GM10266 (cell line): ENCODE results near the gene TSPOAP1.

Source experiments
- DNase-seq: peaks from one replicate; pipeline ENCODE4 v3.0.0; 2012; ENCODE audit errors: extremely low spot score
- TF ChIP-seq, protein P1 (sequence below): IDR thresholded peaks from 2 replicates; pipeline ENCODE4 v1.5.1; 2012; ENCODE audit warnings: mild to moderate bottlenecking, low read depth; ENCODE audit not compliant: control insufficient read depth, insufficient read depth; ENCODE audit errors: missing control alignments

The TSPOAP1 gene

DNA sequence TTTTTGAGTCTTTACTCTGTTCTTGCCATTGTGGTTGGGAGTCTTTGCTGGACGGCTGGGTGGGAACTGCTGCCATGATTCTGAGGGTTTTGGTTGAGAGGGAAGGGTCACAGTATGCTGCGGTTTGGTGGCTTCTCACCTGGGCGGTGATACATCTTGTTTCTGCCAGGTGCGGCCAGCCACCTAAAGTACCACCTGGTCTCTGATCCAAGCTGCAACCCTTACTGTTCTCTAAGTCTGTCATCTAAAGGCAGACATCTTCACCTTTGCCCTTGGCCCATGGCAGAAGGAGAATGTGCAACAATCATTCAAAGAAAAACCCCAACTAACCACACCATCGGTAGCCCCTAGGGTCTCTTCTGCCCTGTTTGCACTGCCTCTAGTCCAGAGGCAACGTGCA is 28.3 kb downstream of the TSPOAP1 start:
- no peak for DNase-seq
- TF ChIP-seq, protein P1, sequence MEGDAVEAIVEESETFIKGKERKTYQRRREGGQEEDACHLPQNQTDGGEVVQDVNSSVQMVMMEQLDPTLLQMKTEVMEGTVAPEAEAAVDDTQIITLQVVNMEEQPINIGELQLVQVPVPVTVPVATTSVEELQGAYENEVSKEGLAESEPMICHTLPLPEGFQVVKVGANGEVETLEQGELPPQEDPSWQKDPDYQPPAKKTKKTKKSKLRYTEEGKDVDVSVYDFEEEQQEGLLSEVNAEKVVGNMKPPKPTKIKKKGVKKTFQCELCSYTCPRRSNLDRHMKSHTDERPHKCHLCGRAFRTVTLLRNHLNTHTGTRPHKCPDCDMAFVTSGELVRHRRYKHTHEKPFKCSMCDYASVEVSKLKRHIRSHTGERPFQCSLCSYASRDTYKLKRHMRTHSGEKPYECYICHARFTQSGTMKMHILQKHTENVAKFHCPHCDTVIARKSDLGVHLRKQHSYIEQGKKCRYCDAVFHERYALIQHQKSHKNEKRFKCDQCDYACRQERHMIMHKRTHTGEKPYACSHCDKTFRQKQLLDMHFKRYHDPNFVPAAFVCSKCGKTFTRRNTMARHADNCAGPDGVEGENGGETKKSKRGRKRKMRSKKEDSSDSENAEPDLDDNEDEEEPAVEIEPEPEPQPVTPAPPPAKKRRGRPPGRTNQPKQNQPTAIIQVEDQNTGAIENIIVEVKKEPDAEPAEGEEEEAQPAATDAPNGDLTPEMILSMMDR: no peak

DNA sequence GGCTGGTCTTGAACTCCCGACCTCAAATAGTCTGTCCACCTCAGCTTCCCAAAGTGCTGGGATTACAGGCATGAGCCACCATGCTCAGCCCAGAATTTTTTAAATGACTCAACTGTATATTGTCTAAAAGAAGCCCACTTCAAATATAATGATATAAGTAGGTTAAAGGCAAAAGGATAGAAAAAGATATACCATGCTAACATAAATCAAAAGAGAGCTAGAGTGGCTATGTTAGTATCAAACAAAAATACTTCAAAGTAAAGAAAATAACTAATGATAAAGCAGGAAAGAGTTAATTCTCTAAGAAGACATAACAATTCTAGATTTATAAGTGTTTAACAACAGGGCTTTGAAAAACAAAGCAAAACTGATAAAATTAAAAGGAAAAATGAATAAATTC is 34.6 kb downstream of the TSPOAP1 start:
- DNase-seq: no peak
- TF ChIP-seq, protein P1: no peak

DNA sequence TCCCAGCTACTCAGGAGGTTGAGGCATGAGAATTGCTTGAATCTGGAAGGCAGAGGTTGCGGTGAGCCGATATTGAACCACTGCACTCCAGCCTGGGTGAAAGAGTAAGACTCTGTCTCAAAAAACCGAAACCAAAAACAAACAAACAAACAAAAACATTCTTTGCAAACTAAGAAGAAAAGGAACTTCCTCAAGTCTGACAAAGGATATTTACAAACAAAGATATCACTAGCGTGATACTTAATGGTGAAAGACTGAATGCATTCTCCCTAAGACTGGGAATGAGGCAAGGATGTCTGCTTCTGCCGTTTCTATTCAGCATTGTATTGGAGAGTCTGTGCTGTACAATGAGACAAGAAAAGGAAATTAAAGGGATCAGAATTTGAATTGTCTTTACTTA is 37.3 kb downstream of the TSPOAP1 start:
- TF ChIP-seq, protein P1: no peak
- DNase-seq: no peak

DNA sequence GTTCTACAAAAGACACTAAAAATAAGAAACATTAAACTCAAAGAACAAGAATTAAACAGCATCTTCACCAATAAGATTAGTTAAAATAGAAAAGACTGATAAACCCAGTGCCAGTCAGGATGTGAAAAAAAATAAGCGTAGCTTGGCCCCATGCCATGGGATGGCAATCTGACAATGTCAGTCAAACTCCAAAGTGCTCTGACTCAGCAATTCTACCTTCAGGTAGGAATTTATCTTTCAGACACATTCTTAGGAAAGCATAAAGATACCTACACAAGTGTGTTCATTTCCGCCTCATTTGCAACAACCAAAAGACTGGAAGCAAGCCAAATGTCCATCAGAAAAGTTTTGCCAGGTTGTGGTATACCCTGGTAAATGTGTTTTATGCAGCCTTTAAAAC is 38.7 kb downstream of the TSPOAP1 start:
- no peak for DNase-seq
- TF ChIP-seq, protein P1: no peak

DNA sequence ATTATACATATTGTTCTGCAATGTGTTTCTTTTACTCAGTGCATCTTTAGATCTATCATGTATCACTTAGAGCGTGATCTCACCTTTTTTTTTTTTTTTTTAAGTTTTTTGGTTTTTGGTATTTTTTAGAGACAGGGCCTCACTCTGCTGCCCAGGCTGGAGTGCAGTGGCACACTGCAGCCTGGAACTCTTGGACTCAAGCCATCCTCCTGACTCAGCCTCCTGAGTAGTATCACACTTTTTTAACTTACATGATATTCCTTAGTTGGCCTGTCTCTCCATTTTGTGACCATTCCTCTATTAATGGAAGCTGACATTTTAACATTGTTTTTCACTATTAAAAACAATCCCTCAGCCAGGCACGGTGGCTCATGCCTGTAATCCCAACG is 43.2 kb downstream of the TSPOAP1 start:
- no peak for DNase-seq
- TF ChIP-seq, protein P1: no peak

DNA sequence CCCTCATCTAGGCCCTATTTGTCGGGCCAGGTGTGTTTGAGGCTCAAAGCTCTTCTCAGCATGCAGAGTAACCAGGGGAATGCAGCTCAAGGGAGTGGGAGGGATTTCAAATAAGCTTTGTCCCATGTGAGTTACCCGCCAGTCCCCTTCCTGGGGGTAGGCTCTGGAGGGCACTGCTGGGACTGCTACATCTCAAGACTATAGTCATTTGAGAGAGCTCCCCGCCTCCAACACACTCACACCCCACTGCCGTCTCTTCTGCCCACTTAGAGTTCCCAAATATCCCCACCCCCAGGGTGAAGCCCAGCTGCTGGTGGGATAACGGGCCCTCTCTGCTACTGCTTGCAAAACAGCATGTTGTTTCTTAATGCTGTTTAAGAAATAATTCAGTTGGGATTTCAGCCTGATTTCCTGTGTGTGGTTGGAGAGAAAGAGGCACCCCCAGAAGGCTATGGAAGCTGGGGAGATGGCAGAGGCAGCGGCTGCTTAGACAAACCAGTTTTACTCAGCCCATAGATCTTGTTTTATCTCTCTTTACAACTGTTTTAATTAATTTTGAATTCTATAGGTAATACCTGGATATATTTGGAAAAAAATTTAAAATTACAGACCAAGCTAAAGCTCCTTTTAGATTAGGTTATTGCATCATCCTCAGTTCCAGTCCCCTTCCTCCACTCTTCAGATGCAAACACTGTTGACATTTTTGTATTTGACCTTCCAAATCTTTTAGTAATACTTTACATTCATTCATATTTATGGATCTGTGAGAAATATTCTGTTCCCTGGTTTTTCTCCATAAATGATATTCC is 43.8 kb downstream of the TSPOAP1 start:
- TF ChIP-seq, protein P1: no peak

More for the DNA sequence above, 43.8 kb downstream of the TSPOAP1 start:
- DNase-seq: peak; percentile 6
